SK-N-MC (cell line): ENCODE data around the gene AKAP6.

Experiments
- EZH2 ChIP-seq: fragments of 200-600 bp; sonication (generic); IDR thresholded peaks from one replicate; pipeline ENCODE4 v1.6.1; 2017; ENCODE audit warnings: antibody characterized with exemption
- POLR2AphosphoS5 ChIP-seq: IDR thresholded peaks from 2 replicates; pipeline ENCODE4 v1.6.1; 2012; ENCODE audit warnings: mild to moderate bottlenecking, low read depth, low read length, borderline replicate concordance

- TF ChIP-seq EZH2 = no peak
- no peak for TF ChIP-seq POLR2AphosphoS5
These were observed at the start of gene AKAP6 for GRCh38 chr14:32329146-32329545.
